ENCODE results near the gene TMEM86A. TPM values are rescaled to one million over a fixed set of nuclear protein-coding genes. Genes with fewer than 3 reads are reported as not detected.

TMEM86A gene
- polyA plus RNA-seq, 1 of the 3 experiments (the other 2 are of a cell fraction), result 1.2 TPM

GRCh38 chr11:18749681-18750319 is 51.2 kb downstream of the TMEM86A start:
- WGBS (ENCODE audit: low lambda C conversion rate), result 61% methylated on average over 9 of the region's 12 CpGs
- peak overlapping the region; percentile 90 for H2AFZ ChIP-seq (ENCODE audit: low read depth)
- H3K27me3 ChIP-seq (ENCODE audit: insufficient read depth), result no peaks in the 10 kb centered on the region
- H3K4me3 ChIP-seq (ENCODE audit: low read depth in 2 of 2, low read length in 1 of 2), result no peak overlapping the region
- peak; percentile 38 for DNase-seq
- H3K36me3 ChIP-seq (replicated peaks in 1 of 2; ENCODE audit: control insufficient read depth in 1 of 2, insufficient read depth in 2 of 2, low read length in 1 of 2), result no peaks in the 10 kb centered on the region
- H3K9me3 ChIP-seq, result no peaks in the 10 kb centered on the region
- POLR2A ChIA-PET, result no interaction called here
- H3K4me2 ChIP-seq, result peak overlapping the region; percentile 48; the same call in 1 of the 2 replicates
- H3K9ac ChIP-seq, result peak overlapping the region; percentile 32; the same call in 1 of the 2 replicates
- no peaks in the 10 kb centered on the region for H3F3A ChIP-seq (replicated peaks; ENCODE audit: insufficient read depth)
- TF ChIP-seq IRF3 (IDR thresholded peaks at IDR 0.05; ENCODE audit: low read depth, low read length) (no peak), MEF2A (IDR thresholded peaks at IDR 0.05; ENCODE audit: borderline replicate concordance, low read depth) (no peak), FOXJ3 (CRISPR knock-in tag; IDR thresholded peaks at IDR 0.05) (no peak), ZBTB33 (IDR thresholded peaks at IDR 0.05; ENCODE audit: borderline replicate concordance, low read depth) (no peak), FOXM1 (IDR thresholded peaks at IDR 0.05; ENCODE audit: low read depth) (no peak), GABPA (IDR thresholded peaks at IDR 0.05; ENCODE audit: low read depth) (peak; percentile 70), JUND (IDR thresholded peaks at IDR 0.05) (peak; percentile 71), RXRA (IDR thresholded peaks at IDR 0.05; ENCODE audit: borderline replicate concordance, low read depth) (no peak), NRF1 (IDR thresholded peaks at IDR 0.05; ENCODE audit: low read depth, low read length) (no peak), TCF12 (IDR thresholded peaks at IDR 0.05) (peak; percentile 63), TAF1 (IDR thresholded peaks at IDR 0.05; ENCODE audit: borderline replicate concordance, low read depth, low read length) (peak; percentile 24; the same call in 1 of the 2 replicates), POLR2AphosphoS5 (IDR thresholded peaks at IDR 0.05; ENCODE audit: low read depth, low read length) (peak; percentile 58; the same call in 1 of the 2 replicates), SMC3 (IDR thresholded peaks at IDR 0.05; ENCODE audit: low read depth, low read length) (no peak), MAX (IDR thresholded peaks at IDR 0.05; ENCODE audit: low read depth) (peak; percentile 75), EP300 (IDR thresholded peaks at IDR 0.05; ENCODE audit: borderline replicate concordance in 1 of 2, low read depth in 1 of 2, low read length in 1 of 2) (no peak; a peak in 1 of 4 replicates), FOSL2 (IDR thresholded peaks at IDR 0.05; ENCODE audit: borderline replicate concordance, low read depth) (peak; percentile 90), PBX3 (IDR thresholded peaks at IDR 0.05) (peak; percentile 50; the same call in 1 of the 2 replicates), MXI1 (IDR thresholded peaks at IDR 0.05; ENCODE audit: low read depth, low read length) (no peak), USF1 (IDR thresholded peaks at IDR 0.05; ENCODE audit: borderline replicate concordance, low read depth) (no peak), ELF1 (IDR thresholded peaks at IDR 0.05) (peak; percentile 64)
- no peaks in the 10 kb centered on the region for H3K9me2 ChIP-seq
- no peaks in the 10 kb centered on the region for H3K79me2 ChIP-seq (ENCODE audit: insufficient read depth)
- peak overlapping the region in 1 of 2 experiments; percentile 81; a peak in 2 of 4 replicates for H3K27ac ChIP-seq (ENCODE audit: low read depth in 2 of 2, low read length in 1 of 2)
- no peaks in the 10 kb centered on the region for H4K20me1 ChIP-seq (ENCODE audit: insufficient read depth)
- CTCF ChIA-PET, result interaction anchor here (1.0 to 1.9 kb wide), 5 partner anchors 13 to 25 kb away, joined by 3 to 6 read pairs (median 5); no protein-coding TSS in a partner anchor
- H3K4me1 ChIP-seq (ENCODE audit: control insufficient read depth in 1 of 2, insufficient read depth in 2 of 2, low read depth in 1 of 2, low read length in 1 of 2), result peaks cover 5 to 9% of the 10 kb centered on the region in 2 experiments; a peak in 1 of 4 replicates
